Muscle layer of colon (tissue), 2 donors: Measurements from ENCODE around the gene EVX2.

Experiments
- H3K27ac ChIP-seq: one replicate; pipeline ENCODE4 v1.7.0; 2013; ENCODE audit warnings: low read depth, mild to moderate bottlenecking, low read length, moderate library complexity
- H3K27me3 ChIP-seq, 2 donors: one replicate each; pipeline ENCODE4 v1.7.0; 2013; ENCODE audit warnings: low read length in 2 of 2, mild to moderate bottlenecking in 2 of 2; ENCODE audit not compliant: insufficient read depth in 2 of 2, control insufficient read depth in 1 of 2
- H3K36me3 ChIP-seq: one replicate; pipeline ENCODE4 v1.7.0; 2013; ENCODE audit warnings: mild to moderate bottlenecking, low read length; ENCODE audit not compliant: insufficient read depth
- H3K4me1 ChIP-seq: one replicate; pipeline ENCODE4 v1.7.0; 2013; ENCODE audit warnings: mild to moderate bottlenecking, low read length; ENCODE audit not compliant: insufficient read depth
- H3K4me3 ChIP-seq, 2 donors: one replicate each; pipeline ENCODE4 v1.7.0; 2013; ENCODE audit warnings: low read length in 2 of 2, low read depth in 1 of 2, mild to moderate bottlenecking in 1 of 2, moderate library complexity in 1 of 2
- H3K9ac ChIP-seq: one replicate; pipeline ENCODE4 v1.7.0; 2013; ENCODE audit warnings: low read length
- H3K9me3 ChIP-seq: one replicate; pipeline ENCODE4 v1.7.0; 2013; ENCODE audit warnings: mild to moderate bottlenecking, low read length
- donor health status: abdominal sarcoma.
- donor health status: Adenocarcinoma of cecum.

The EVX2 gene

DNA sequence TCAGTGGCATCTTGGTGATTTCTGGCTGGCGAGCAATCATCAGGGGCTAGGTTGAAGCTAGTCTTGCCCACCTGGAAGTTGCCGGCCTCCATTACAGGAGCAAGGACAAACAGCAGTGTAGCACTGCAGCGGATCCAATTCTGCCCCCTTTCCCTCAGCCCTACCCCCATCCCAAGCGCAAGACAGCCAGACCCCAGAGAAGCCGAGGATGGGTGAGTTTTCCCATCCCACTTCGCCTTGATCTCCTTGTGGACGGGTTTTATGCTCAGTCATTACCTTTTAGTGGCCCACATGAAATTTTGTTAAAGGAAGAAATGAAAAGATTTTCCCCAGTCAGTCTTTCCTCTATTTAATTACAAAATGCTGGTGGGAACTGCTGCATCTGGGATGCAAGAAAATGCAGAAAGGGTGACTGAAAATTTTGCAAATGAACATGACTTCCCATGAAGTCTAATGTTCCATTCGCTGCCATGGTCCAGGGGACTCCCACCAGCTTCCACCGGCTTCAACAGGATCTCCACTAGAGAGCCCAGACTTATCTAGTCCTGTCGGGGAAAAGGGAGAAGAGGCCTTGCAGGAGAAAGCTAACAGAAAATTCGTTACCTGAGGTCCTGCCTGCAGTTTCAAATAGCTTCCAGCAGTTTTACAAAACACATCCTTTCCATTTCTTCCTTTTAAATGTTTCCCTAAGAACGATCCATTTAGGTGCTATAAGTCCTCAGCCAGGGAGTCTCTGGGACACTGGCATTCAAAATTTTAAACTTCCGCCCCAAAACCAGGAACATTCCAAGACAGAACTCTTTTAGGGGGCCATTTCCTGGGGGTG is 36.8 kb upstream of the EVX2 start:
- peaks cover 22 to 57% of the 10 kb centered on the region in 2 donors for H3K27me3 ChIP-seq
- peak overlapping the region in 1 of 2 donors; percentile 16 for H3K4me3 ChIP-seq
- H3K9me3 ChIP-seq = no peaks in the 10 kb centered on the region
- H3K27ac ChIP-seq = no peak overlapping the region
- peaks cover 8% of the 10 kb centered on the region for H3K4me1 ChIP-seq
- H3K36me3 ChIP-seq = no peaks in the 10 kb centered on the region
- peak overlapping the region; percentile 39 for H3K9ac ChIP-seq

DNA sequence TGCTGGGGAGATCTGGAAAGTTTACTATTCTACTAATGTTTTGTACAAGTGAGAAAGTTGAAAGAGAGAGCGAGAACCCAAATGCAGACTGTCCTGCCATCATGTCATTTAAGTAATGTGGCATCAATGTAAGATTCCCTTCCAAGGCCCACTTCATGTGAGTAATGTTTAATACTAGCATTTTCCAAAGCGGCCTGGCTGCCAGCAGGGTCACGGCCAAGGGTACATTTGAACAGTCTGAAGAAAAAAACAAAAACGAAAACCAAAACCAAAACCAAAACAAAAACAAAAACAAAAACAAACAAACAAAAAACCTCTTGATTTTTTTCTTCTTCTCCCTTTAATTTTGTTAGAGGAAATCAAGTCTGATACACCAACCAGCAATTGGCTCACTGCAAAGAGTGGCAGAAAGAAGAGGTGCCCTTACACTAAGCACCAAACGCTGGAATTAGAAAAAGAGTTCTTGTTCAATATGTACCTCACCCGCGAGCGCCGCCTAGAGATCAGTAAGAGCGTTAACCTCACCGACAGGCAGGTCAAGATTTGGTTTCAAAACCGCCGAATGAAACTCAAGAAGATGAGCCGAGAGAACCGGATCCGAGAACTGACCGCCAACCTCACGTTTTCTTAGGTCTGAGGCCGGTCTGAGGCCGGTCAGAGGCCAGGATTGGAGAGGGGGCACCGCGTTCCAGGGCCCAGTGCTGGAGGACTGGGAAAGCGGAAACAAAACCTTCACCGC is 35.0 kb upstream of the EVX2 start:
- peaks cover 28 to 69% of the 10 kb centered on the region in 2 donors for H3K27me3 ChIP-seq
- H3K4me3 ChIP-seq = peak overlapping the region in 1 of 2 donors; percentile 71
- no peaks in the 10 kb centered on the region for H3K36me3 ChIP-seq
- no peak overlapping the region for H3K9ac ChIP-seq
- H3K9me3 ChIP-seq = no peaks in the 10 kb centered on the region
- H3K4me1 ChIP-seq = peaks cover 8% of the 10 kb centered on the region
- H3K27ac ChIP-seq = peak overlapping the region; percentile 31

DNA sequence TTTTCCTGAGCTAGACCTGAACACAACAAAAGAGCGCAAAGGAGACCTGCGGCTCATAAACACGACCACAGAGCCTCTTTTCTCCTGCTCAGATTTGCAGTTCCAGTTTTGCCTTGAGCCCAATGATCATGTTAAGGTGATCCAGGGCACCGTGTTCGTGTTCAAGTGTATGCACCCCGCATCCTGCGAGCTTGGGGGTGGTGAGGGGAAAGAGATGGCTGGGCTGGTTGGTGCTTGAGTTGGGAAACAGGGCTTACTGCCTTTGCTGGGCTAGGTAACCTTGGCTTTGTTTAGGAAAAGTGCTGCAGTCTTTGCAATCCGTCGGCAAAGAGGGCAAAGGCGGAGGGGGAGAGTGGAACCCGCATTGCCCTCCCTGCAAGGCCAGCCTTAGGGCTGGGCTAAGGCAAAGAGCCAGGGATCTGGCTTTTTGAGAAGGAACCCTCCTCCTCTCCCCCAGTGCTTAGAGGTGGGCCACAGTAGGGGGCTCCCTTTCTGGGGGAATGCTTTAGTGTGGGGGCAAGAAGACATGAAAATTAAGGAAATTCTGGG is 34.1 kb upstream of the EVX2 start:
- no peaks in the 10 kb centered on the region for H3K9me3 ChIP-seq
- no peak overlapping the region for H3K9ac ChIP-seq
- peaks cover 8% of the 10 kb centered on the region for H3K4me1 ChIP-seq
- H3K27ac ChIP-seq = peak overlapping the region; percentile 31
- H3K4me3 ChIP-seq = peak overlapping the region in 1 of 2 donors; percentile 71
- H3K27me3 ChIP-seq = peaks cover 33 to 69% of the 10 kb centered on the region in 2 donors
- no peaks in the 10 kb centered on the region for H3K36me3 ChIP-seq

DNA sequence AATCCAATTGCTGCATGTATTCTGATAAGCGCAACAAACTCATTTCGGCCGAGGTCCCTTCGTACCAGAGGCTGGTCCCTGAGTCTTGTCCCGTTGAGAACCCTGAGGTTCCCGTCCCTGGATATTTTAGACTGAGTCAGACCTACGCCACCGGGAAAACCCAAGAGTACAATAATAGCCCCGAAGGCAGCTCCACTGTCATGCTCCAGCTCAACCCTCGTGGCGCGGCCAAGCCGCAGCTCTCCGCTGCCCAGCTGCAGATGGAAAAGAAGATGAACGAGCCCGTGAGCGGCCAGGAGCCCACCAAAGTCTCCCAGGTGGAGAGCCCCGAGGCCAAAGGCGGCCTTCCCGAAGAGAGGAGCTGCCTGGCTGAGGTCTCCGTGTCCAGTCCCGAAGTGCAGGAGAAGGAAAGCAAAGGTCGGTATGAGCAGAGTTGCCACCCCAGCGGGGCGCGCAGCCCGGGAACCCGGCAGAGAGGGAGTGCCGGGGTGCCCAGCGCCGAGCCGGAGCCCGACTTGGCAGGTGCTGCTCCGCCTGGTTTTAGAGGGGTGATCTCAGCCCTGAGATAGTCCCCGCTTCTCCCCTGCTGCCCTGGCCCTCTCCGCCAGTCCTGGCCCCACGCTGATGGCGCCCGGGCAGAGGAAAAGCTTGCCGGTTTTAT is 33.5 kb upstream of the EVX2 start:
- Histone ChIP-seq H3K36me3 (no peaks in the 10 kb centered on the region), H3K4me1 (peaks cover 8% of the 10 kb centered on the region), H3K9me3 (no peaks in the 10 kb centered on the region), H3K27ac (no peak overlapping the region), H3K9ac (peak overlapping the region; percentile 22), H3K27me3 (peaks cover 33 to 72% of the 10 kb centered on the region in 2 donors), H3K4me3 (peak overlapping the region in 1 of 2 donors; percentile 71)

DNA sequence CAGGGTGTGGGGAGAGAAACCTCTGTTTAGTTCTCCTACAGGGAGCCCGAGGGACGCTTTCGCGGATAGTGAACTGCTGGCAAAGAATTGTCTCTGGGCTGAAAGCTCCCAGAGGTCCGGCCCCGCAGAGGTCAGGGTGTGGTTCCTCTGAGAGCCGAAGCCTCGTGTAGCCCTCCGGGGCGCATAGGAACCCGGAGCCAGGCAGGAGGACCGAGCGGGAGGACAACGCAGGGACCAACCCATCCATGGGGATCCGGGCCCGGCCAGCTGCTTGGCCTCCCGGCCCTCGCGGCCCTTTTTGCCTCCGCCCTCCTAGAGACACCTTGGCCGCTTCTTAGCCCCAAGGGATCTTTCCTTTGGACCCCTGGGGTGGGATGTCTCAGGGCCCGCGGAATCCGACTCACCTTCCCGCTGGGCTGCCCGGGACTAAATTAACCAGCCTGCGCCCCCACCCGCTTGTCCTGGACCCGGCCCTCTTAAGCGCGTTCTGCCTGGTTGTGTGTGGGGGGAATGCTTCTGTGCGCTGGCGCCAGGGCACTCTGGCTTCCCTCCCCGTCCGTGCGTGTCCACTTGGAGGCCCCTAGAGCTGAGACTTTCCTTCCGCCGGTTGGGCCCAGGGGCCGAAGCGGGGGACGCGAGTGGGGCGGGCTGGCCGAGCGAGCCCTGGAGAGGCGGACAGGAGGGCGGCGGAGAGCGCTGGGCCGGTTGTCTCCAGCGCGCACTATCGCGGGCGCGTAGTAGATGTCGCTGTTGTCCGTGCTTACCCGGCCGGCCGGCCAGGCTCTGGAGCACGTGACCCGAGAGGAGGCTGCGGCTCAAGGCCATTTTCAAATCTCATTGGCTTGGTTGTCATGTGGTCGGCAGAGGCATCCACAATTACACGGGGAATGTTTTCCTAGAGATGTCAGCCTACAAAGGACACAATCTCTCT is 32.4 kb upstream of the EVX2 start, which contains the start of gene HOXD10:
Gene HOXD10, plus strand, starts transcription at position 896 of the 931 bp plus-strand sequence. CDS start 56 bp downstream, outside the sequence.
- Histone ChIP-seq H3K9ac (peak within 1 kb of the TSS; percentile 53), H3K4me1 (peaks cover 11% of the 10 kb centered on the region), H3K9me3 (no peaks in the 10 kb centered on the region), H3K36me3 (no peaks in the 10 kb centered on the region), H3K27ac (peak within 1 kb of the TSS; percentile 56), H3K4me3 (peak within 1 kb of the TSS; percentile 34 to 71), H3K27me3 (peaks cover 33 to 77% of the 10 kb centered on the region in 2 donors)

DNA sequence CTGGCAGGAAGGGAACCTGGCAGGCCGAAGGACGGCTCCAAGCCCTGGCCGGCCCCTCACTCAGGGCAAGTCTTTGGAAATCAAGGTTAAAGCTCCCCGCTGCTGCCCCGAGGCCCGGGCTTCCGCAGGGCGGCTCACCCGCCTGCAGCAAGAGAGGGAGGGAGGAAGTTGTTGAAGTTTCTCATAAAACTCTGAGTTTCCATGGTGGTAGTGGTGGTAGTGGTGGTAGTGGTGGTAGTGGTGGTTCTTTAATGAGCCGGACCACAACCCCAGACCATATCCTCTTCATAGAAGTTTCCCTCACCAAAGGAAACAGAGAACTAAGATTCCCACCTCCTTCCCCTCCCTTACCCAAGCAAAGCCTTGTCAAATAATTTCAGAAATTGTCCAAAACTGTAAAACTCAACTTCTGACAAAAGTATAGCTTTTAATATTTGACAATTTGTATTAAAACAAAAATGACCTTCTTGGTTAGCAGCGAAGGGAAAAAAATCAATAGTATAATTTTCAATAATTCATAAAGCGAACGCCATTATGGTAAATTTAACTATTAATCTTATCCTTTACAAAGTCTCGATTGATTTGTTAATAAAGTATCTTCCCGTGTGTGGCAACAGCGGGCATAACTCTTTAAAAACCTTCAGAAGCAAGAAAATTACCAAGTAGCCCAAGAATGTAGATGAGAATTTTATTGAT is 31.3 kb upstream of the EVX2 start:
- Histone ChIP-seq H3K4me3 (peak overlapping the region in 1 of 2 donors; percentile 71), H3K9me3 (no peaks in the 10 kb centered on the region), H3K27me3 (peaks cover 36 to 84% of the 10 kb centered on the region in 2 donors), H3K4me1 (peaks cover 13% of the 10 kb centered on the region), H3K36me3 (no peaks in the 10 kb centered on the region), H3K9ac (peak overlapping the region; percentile 53), H3K27ac (no peak overlapping the region)

DNA sequence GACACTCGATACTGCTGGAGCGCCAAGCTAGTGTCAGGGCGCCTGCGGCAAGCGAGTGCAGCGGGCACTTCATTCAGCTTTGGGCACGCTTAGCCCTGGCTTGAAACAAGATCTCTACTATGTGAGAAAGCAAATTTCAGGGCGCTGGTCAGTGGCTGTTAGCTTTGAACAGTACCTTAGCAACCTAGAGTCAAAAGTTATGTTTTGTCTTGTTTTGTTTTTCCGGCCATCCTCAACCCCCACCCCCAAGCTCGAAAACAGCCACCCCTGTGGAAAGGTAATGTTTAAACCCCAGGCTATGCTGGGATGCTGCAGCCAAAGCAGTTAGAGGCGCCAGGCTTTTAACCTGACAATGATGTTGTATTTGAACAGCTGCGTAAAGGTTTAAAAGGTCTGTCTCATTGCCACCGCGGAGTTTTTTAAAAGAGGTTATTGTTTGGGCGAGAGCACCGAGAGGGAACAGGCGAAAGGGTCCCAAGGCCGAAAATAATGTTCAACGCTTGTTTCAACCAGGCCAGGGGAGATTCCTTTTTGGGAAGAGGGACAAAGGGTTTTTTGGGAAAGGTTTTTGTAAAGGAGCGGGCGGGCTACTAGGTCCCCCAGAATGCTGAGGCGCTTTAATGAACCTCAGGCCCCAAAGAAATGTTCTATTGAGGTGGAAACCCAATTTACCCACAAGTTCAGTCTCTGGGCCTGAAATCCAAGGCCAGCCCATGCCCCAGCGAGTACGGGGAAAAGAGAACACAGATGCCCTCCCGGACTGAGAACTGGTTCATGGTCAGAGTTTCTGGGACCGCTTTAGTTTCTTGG is 30.6 kb upstream of the EVX2 start:
- Histone ChIP-seq H3K4me1 (peaks cover 13% of the 10 kb centered on the region), H3K27ac (no peak overlapping the region), H3K9me3 (no peaks in the 10 kb centered on the region), H3K27me3 (peaks cover 42 to 87% of the 10 kb centered on the region in 2 donors), H3K36me3 (no peaks in the 10 kb centered on the region), H3K4me3 (peak overlapping the region in 1 of 2 donors; percentile 51), H3K9ac (peak overlapping the region; percentile 49)

DNA sequence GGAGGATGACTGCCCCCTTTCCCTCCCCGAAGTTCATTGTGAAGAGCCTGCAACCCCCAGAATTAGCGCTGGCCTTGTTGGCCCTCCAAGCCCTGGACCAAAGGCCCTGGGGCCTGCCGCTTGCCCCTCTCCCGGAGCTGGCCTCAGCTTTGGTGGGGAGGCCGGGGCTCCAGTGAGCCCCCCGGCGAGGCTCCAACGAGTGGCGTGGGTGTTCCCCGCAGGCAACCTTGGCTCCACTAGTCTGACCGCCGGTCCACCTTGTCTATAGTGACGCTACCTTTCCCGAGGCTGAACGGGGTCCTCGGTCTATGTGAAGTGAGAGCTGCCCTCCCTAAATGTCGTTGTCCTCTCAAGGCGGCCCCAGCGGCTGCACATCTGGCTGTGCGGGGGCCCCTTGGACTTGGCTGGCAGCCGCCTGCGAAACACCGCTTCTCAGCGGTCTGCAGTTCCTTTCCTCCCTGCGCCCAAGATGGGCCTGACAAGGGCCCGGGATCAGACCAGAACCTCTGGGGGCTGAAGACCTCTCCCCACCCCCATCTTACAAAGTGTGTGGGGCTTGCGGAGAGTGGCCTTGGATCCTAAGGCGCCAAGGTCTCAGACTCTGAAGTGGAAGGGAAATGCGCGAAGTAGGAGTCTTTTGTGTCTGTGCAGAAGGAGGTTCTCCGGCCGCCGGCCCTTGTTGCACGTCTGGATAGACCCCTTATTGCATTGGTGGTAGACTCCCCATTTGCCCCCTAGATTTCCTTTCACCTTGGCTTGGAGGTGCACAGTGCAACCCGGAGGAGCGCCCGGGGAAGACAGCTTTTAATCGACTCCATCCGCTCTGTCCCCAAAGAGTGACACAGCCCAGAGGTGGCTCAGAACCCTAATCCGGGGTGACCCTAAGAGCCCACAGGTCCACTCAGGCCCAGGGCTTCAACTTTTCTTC is 28.9 kb upstream of the EVX2 start:
- peaks cover 36 to 80% of the 10 kb centered on the region in 2 donors for H3K27me3 ChIP-seq
- H3K4me1 ChIP-seq = peaks cover 13% of the 10 kb centered on the region
- no peaks in the 10 kb centered on the region for H3K9me3 ChIP-seq
- peak overlapping the region in 1 of 2 donors; percentile 45 for H3K4me3 ChIP-seq
- peak overlapping the region; percentile 34 for H3K9ac ChIP-seq
- H3K36me3 ChIP-seq = no peaks in the 10 kb centered on the region
- peak overlapping the region; percentile 37 for H3K27ac ChIP-seq
